PC-9 (cell line): Measurements from ENCODE around the gene MICAL3. TPM values are rescaled to one million over a fixed set of nuclear protein-coding genes. Genes with fewer than 3 reads are reported as not detected.
A peak's percentile ranks its signal among the peaks of the same experiment; 100 is the strongest.

ENCODE experiments used
- BruUV-seq: library from RNA; stranded (reverse); fragments of 400-500 nt; replicated peaks from 2 replicates; lab custom pipeline; 2021; lab: Mats Ljungman, UMichigan
- CTCF ChIA-PET: fragments of 300-600 bp; sonication (Branson Sonifier 250); formaldehyde crosslinking; loops from one replicate; lab custom pipeline; 2022; ENCODE audit warnings: antibody characterized with exemption; lab: Charles Lee
- POLR2A ChIA-PET: fragments of 300-600 bp; sonication (Branson Sonifier 250); formaldehyde crosslinking; loops from one replicate; lab custom pipeline; 2022; ENCODE audit warnings: antibody characterized with exemption; ENCODE audit not compliant: unreplicated experiment; lab: Charles Lee
- DNase-seq, 2 experiments: peaks; one replicate each; pipeline versions ENCODE4 v3.0.0 to v3.0.0-alpha.2; 2015 to 2022; ENCODE audit warnings: mixed read lengths in 1 of 2
- H2AFZ ChIP-seq: fragments of 200-600 bp; sonication (generic); 2 replicates; pipeline ENCODE4 v1.8.1; 2017; ENCODE audit warnings: antibody characterized with exemption
- H3F3A ChIP-seq: fragments of 200-600 bp; sonication (generic); 2 replicates; pipeline ENCODE4 v1.8.1; 2017; ENCODE audit warnings: antibody characterized with exemption, mild to moderate bottlenecking, low read depth; ENCODE audit not compliant: insufficient read depth
- H3K27ac ChIP-seq: fragments of 200-600 bp; sonication (generic); 2 replicates; pipeline ENCODE4 v1.6.1; 2016; ENCODE audit warnings: mixed run types
- H3K27me3 ChIP-seq: fragments of 200-600 bp; sonication (generic); 2 replicates; pipeline ENCODE4 v1.6.1; 2016; ENCODE audit warnings: low read depth, mixed run types; ENCODE audit not compliant: insufficient read depth
- H3K36me3 ChIP-seq: fragments of 200-600 bp; sonication (generic); 2 replicates; pipeline ENCODE4 v1.6.1; 2016; ENCODE audit warnings: low read depth, mixed run types
- H3K4me1 ChIP-seq: fragments of 200-600 bp; sonication (generic); replicated peaks from 2 replicates; pipeline ENCODE4 v1.6.1; 2016; ENCODE audit warnings: mixed run types; ENCODE audit not compliant: insufficient read depth
- H3K4me2 ChIP-seq: fragments of 200-600 bp; sonication (generic); 2 replicates; pipeline ENCODE4 v1.6.1; 2017; ENCODE audit warnings: mixed run types
- H3K4me3 ChIP-seq: fragments of 200-600 bp; sonication (generic); 2 replicates; pipeline ENCODE4 v1.6.1; 2016; ENCODE audit warnings: mixed run types
- H3K79me2 ChIP-seq: fragments of 200-600 bp; sonication (generic); 2 replicates; pipeline ENCODE4 v1.6.1; 2017; ENCODE audit warnings: low read depth, mixed run types
- H3K9me2 ChIP-seq: fragments of 200-600 bp; sonication (generic); 2 replicates; pipeline ENCODE4 v1.8.1; 2017; ENCODE audit warnings: mild to moderate bottlenecking; ENCODE audit not compliant: insufficient read depth
- H3K9me3 ChIP-seq: fragments of 200-600 bp; sonication (generic); 2 replicates; pipeline ENCODE4 v1.8.1; 2016; ENCODE audit warnings: low read depth; ENCODE audit not compliant: insufficient read depth
- H4K20me1 ChIP-seq: fragments of 200-600 bp; sonication (generic); 2 replicates; pipeline ENCODE4 v1.8.1; 2017; ENCODE audit not compliant: insufficient read depth
- CTCF ChIP-seq: fragments of 200-600 bp; sonication (generic); conservative IDR thresholded peaks from 2 replicates; pipeline ENCODE4 v1.6.1; 2017; ENCODE audit warnings: mixed run types, antibody characterized with exemption, mild to moderate bottlenecking, moderate library complexity
- EZH2 ChIP-seq: fragments of 200-600 bp; sonication (generic); IDR thresholded peaks from 2 replicates; pipeline ENCODE4 v1.8.0; 2017; ENCODE audit warnings: antibody characterized with exemption, low read depth
- intact Hi-C: fragments of 100-400 bp; cut with micrococcal nuclease; formaldehyde crosslinking; loops from one replicate; pipeline ENCODE4 v1.10.0; 2022; ENCODE audit not compliant: unreplicated experiment
- total RNA-seq: library from RNA; stranded (reverse); gene quantifications from 2 replicates; pipeline ENCODE4 v1.2.3, GENCODE V29; 2021

Gene MICAL3
- total RNA-seq, 1 experiment from 2014 or later, result 27.4 TPM

DNA sequence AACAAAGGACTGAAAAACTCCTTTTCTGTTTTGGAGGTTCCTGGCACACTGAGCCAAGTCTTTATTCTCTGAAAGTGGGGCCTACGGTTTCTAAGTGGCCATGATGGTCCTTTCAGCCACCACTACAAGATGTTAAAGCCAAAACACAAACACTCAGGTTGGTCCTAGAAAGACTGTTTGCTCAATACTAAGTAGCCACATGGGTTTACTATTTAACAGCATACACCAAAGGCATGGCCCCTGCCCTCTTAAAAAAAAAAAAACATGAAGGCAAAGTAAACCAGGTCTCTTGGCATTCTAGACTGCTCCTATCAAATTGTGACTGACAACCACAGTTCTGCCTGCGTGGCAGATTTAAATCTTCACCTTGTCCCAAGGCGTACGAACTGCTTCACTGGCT lies 126.5 kb downstream of the MICAL3 start:
- Histone ChIP-seq H3K9me3 (no peaks in the 10 kb centered on the region), H3K79me2 (no peaks in the 10 kb centered on the region), H3K27ac (no peak overlapping the region), H3K4me1 (no peaks in the 10 kb centered on the region), H3K4me2 (no peak overlapping the region), H3K9me2 (no peaks in the 10 kb centered on the region), H3K36me3 (no peaks in the 10 kb centered on the region), H3F3A (no peaks in the 10 kb centered on the region), H3K4me3 (no peak overlapping the region), H3K27me3 (no peaks in the 10 kb centered on the region), H2AFZ (no peak overlapping the region), H4K20me1 (no peaks in the 10 kb centered on the region)
- intact Hi-C loops, result no loop called here
- no peak for DNase-seq
- no TSS peak for BruUV-seq
- POLR2A ChIA-PET, result no interaction called here
- no peak for TF ChIP-seq CTCF
- TF ChIP-seq EZH2, result no peak
- CTCF ChIA-PET, result no interaction called here

GRCh38 chr22:17897426-17897825 lies 126.9 kb downstream of the MICAL3 start:
- CTCF ChIA-PET, result no interaction called here
- H3K9me2 ChIP-seq, result no peaks in the 10 kb centered on the region

GRCh38 chr22:17896586-17896985 lies 127.8 kb downstream of the MICAL3 start:
- no peak overlapping the region for H2AFZ ChIP-seq
- H4K20me1 ChIP-seq, result no peaks in the 10 kb centered on the region
- H3K4me1 ChIP-seq, result no peaks in the 10 kb centered on the region
- no peak overlapping the region for H3K27ac ChIP-seq
- TF ChIP-seq EZH2, result no peak
- TF ChIP-seq CTCF, result 0 out of 2 replicates have a peak, but pooled peaks have one; percentile 26
- H3K36me3 ChIP-seq, result no peaks in the 10 kb centered on the region
- POLR2A ChIA-PET, result interaction anchor here (0.6 kb wide), 1 partner anchor 1955 kb away, joined by 3 read pairs; no protein-coding TSS in a partner anchor
- no TSS peak for BruUV-seq
- no peaks in the 10 kb centered on the region for H3K27me3 ChIP-seq
- CTCF ChIA-PET, result no interaction called here
- no peak overlapping the region for H3K4me3 ChIP-seq
- DNase-seq, result no peak
- no peaks in the 10 kb centered on the region for H3K9me2 ChIP-seq
- intact Hi-C loops, result no loop called here
- H3K79me2 ChIP-seq, result no peaks in the 10 kb centered on the region
- H3F3A ChIP-seq, result no peaks in the 10 kb centered on the region
- H3K4me2 ChIP-seq, result no peak overlapping the region
- H3K9me3 ChIP-seq, result no peaks in the 10 kb centered on the region

More at GRCh38 chr22:17897426-17897825, 126.9 kb downstream of the MICAL3 start:
- Histone ChIP-seq H3K9me3 (no peaks in the 10 kb centered on the region), H3K27ac (no peak overlapping the region), H3K36me3 (no peaks in the 10 kb centered on the region), H4K20me1 (no peaks in the 10 kb centered on the region), H3F3A (no peaks in the 10 kb centered on the region), H3K79me2 (no peaks in the 10 kb centered on the region), H3K4me3 (no peak overlapping the region), H3K4me1 (no peaks in the 10 kb centered on the region), H2AFZ (no peak overlapping the region), H3K27me3 (no peaks in the 10 kb centered on the region), H3K4me2 (no peak overlapping the region)
- TF ChIP-seq CTCF, result no peak
- TF ChIP-seq EZH2, result no peak
- DNase-seq, result no peak
- intact Hi-C loops, result no loop called here
- POLR2A ChIA-PET, result no interaction called here
- BruUV-seq, result no TSS peak
